ENCODE measurements around the gene POLR1A. TPM values are rescaled to one million over a fixed set of nuclear protein-coding genes. Genes with fewer than 3 reads are reported as not detected.

The POLR1A gene
- total and polyA plus RNA-seq, 2 experiments from 2014 or later: 6.3 to 19.0 TPM

DNA sequence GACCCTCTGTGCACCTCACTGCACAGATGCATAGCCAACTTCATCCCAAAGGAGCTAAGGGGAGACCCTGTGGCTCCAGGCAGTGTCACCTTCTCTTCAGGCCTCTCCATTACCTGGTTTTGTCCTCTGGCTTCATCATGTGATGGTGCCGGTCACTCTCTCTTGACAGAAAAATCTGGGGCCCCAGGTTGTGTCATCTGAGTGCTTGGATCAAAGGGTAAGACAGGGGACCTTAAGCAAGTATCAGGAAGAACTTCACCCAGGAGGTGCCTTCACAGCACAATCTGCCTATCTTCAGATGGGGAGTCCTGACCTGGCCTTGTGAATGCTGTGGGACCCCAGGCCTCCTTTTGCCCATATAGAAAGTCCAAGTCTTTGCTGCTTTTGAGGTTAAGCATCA is 104.4 kb downstream of the POLR1A start:
- Histone ChIP-seq H3K4me2 (no peak overlapping the region), H3K79me2 (no peaks in the 10 kb centered on the region), H3K4me1 (ENCODE audit: insufficient read depth) (peaks cover 32% of the 10 kb centered on the region), H3K9me3 (ENCODE audit: low read depth) (peaks cover 1% of the 10 kb centered on the region), H3K36me3 (replicated peaks; ENCODE audit: insufficient read depth, low read depth) (no peaks in the 10 kb centered on the region), H2AFZ (no peak overlapping the region), H3K4me3 (no peak overlapping the region), H3K27me3 (no peaks in the 10 kb centered on the region), H4K20me1 (ENCODE audit: insufficient read depth, poor library complexity, severe bottlenecking) (no peaks in the 10 kb centered on the region), H3K9me2 (replicated peaks; ENCODE audit: insufficient read depth) (no peaks in the 10 kb centered on the region), H3K27ac (no peak overlapping the region)
- no peak for DNase-seq (ENCODE audit: low spot score)
- no peak for TF ChIP-seq EZH2 (IDR thresholded peaks at IDR 0.05; ENCODE audit: borderline replicate concordance)
- TF ChIP-seq, protein P1, sequence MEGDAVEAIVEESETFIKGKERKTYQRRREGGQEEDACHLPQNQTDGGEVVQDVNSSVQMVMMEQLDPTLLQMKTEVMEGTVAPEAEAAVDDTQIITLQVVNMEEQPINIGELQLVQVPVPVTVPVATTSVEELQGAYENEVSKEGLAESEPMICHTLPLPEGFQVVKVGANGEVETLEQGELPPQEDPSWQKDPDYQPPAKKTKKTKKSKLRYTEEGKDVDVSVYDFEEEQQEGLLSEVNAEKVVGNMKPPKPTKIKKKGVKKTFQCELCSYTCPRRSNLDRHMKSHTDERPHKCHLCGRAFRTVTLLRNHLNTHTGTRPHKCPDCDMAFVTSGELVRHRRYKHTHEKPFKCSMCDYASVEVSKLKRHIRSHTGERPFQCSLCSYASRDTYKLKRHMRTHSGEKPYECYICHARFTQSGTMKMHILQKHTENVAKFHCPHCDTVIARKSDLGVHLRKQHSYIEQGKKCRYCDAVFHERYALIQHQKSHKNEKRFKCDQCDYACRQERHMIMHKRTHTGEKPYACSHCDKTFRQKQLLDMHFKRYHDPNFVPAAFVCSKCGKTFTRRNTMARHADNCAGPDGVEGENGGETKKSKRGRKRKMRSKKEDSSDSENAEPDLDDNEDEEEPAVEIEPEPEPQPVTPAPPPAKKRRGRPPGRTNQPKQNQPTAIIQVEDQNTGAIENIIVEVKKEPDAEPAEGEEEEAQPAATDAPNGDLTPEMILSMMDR (IDR thresholded peaks at IDR 0.05; ENCODE audit: poor library complexity): no peak
- TF ChIP-seq EZH2phosphoT487 (IDR thresholded peaks at IDR 0.05; ENCODE audit: low read depth, severe bottlenecking, unreplicated experiment): no peak
- 94% methylated on average over 1 of the region's 1 CpG for WGBS (ENCODE audit: low lambda C conversion rate, missing lambda C conversion rate)

DNA sequence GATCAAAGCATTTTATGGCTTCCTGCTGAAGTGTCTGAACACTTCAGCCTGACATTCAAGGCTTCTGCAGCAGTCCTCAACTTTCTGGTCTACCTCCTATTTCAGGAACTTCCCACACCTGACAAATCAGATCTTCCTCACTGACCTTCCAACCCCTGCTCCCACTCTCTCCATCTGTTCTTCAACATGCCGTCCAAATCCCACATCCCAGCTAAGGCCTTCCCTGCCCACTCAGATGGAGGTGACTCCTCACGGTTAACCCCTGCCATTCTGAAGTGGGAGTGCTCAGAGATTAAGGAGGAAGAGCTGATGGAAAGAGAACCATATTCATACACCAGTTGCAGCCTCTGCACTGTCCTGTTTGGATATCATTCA is 104.8 kb downstream of the POLR1A start:
- Histone ChIP-seq H3K4me2 (no peak overlapping the region), H3K9me3 (ENCODE audit: low read depth) (no peaks in the 10 kb centered on the region), H3K36me3 (replicated peaks; ENCODE audit: insufficient read depth, low read depth) (no peaks in the 10 kb centered on the region), H3K4me3 (no peak overlapping the region), H3K9me2 (replicated peaks; ENCODE audit: insufficient read depth) (no peaks in the 10 kb centered on the region), H3K4me1 (ENCODE audit: insufficient read depth) (peaks cover 36% of the 10 kb centered on the region), H3K27me3 (no peaks in the 10 kb centered on the region), H4K20me1 (ENCODE audit: insufficient read depth, poor library complexity, severe bottlenecking) (no peaks in the 10 kb centered on the region), H3K27ac (no peak overlapping the region), H2AFZ (no peak overlapping the region), H3K79me2 (no peaks in the 10 kb centered on the region)
- TF ChIP-seq, protein P1 (IDR thresholded peaks at IDR 0.05; ENCODE audit: poor library complexity): no peak
- TF ChIP-seq EZH2phosphoT487 (IDR thresholded peaks at IDR 0.05; ENCODE audit: low read depth, severe bottlenecking, unreplicated experiment): no peak
- TF ChIP-seq EZH2 (IDR thresholded peaks at IDR 0.05; ENCODE audit: borderline replicate concordance): no peak
- WGBS (ENCODE audit: low lambda C conversion rate, missing lambda C conversion rate): 68% methylated on average over 2 of the region's 2 CpGs
- DNase-seq (ENCODE audit: low spot score): no peak

DNA sequence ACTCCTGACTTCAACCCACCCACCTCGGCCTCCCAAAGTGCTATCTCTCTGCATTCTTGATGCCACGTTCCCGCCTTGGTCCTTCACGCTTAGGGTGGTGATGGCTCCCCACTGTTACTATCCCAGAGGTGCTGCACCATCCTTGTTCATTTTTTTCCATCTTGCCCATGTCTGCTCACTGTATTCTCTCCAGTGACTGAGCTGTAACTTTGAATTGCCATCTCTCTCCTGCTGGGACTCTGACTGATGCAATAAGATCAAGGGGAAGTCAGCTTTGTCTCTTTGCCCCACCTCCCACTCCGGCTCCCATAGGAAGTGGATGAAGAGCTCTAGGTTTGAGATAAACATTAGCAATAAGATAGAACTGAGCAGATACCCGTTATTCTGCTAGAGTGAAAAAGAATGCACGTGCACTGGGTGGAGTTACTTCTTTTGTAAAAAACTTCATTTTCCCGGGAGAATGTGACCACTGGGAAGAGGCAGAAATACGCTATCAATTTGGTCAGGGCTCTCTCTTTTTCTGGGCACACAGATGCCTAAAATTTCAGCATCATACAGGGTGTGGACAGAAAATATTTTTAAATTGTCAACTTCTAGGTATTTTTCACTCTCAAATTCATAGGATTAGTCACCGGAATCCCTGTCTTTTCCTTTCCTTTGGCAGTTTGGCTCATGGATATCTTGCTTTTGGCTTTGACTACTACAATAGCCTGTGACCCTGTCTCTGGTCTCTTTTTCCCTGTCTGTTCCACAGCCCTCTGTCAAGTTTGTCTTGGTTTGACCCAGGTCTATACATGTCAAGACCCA is 105.4 kb downstream of the POLR1A start:
- Histone ChIP-seq H3K36me3 (replicated peaks; ENCODE audit: insufficient read depth, low read depth) (no peaks in the 10 kb centered on the region), H3K4me2 (no peak overlapping the region), H4K20me1 (ENCODE audit: insufficient read depth, poor library complexity, severe bottlenecking) (no peaks in the 10 kb centered on the region), H3K79me2 (no peaks in the 10 kb centered on the region), H3K27me3 (no peaks in the 10 kb centered on the region), H3K9me2 (replicated peaks; ENCODE audit: insufficient read depth) (no peaks in the 10 kb centered on the region), H2AFZ (no peak overlapping the region), H3K4me1 (ENCODE audit: insufficient read depth) (peaks cover 36% of the 10 kb centered on the region), H3K27ac (peak overlapping the region; percentile 90), H3K4me3 (no peak overlapping the region), H3K9me3 (ENCODE audit: low read depth) (no peaks in the 10 kb centered on the region)
- DNase-seq (ENCODE audit: low spot score): no peak
- TF ChIP-seq, protein P1 (IDR thresholded peaks at IDR 0.05; ENCODE audit: poor library complexity): no peak
- TF ChIP-seq EZH2phosphoT487 (IDR thresholded peaks at IDR 0.05; ENCODE audit: low read depth, severe bottlenecking, unreplicated experiment) (no peak), EZH2 (IDR thresholded peaks at IDR 0.05; ENCODE audit: borderline replicate concordance) (no peak)
- 87% methylated on average over 10 of the region's 10 CpGs for whole genome bisulfite sequencing (ENCODE audit: low lambda C conversion rate, missing lambda C conversion rate)
